GM12878 (cell line): ENCODE measurements around the gene SELENOO. TPM values are rescaled to one million over a fixed set of nuclear protein-coding genes. Genes with fewer than 3 reads are reported as not detected.

Source experiments
- ATF2 ChIP-seq: IDR thresholded peaks from 2 replicates; pipeline ENCODE4 v1.6.1; 2012; ENCODE audit warnings: low read length, inconsistent platforms
- BMI1 ChIP-seq: fragments of 450-650 bp; IDR thresholded peaks from 2 replicates; pipeline ENCODE4 v1.6.1; 2016; ENCODE audit warnings: mild to moderate bottlenecking, moderate library complexity, borderline replicate concordance
- BRCA1 ChIP-seq: IDR thresholded peaks from 2 replicates; pipeline ENCODE4 v1.6.1; 2011; ENCODE audit warnings: low read depth, low read length, improper control_type of control experiment
- CBX5 ChIP-seq: sonication (generic); IDR thresholded peaks from 2 replicates; pipeline ENCODE4 v1.6.1; 2016; ENCODE audit warnings: low read depth, moderate library complexity, mild to moderate bottlenecking, inconsistent platforms
- ELK1 ChIP-seq: IDR thresholded peaks from 2 replicates; pipeline ENCODE4 v1.6.1; 2012; ENCODE audit warnings: low read depth, low read length, improper control_type of control experiment
- JUNB ChIP-seq: IDR thresholded peaks from 2 replicates; pipeline ENCODE4 v1.6.1; 2016; ENCODE audit warnings: antibody characterized with exemption, mild to moderate bottlenecking
- KLF5 ChIP-seq: fragments of 450-650 bp; IDR thresholded peaks from 2 replicates; pipeline ENCODE4 v1.6.1; 2014; ENCODE audit warnings: mild to moderate bottlenecking; ENCODE audit not compliant: partially characterized antibody
- MEF2A ChIP-seq: IDR thresholded peaks from 2 replicates; pipeline ENCODE4 v1.6.1; 2011; ENCODE audit warnings: low read depth, mild to moderate bottlenecking, low read length, moderate library complexity; ENCODE audit not compliant: insufficient read depth
- MTA2 ChIP-seq: fragments of 450-650 bp; IDR thresholded peaks from 2 replicates; pipeline ENCODE4 v1.6.1; 2016; ENCODE audit warnings: low read depth, mild to moderate bottlenecking, moderate library complexity
- NFIC ChIP-seq: IDR thresholded peaks from 2 replicates; pipeline ENCODE4 v1.6.1; 2012; ENCODE audit warnings: low read depth, mild to moderate bottlenecking, inconsistent platforms, low read length, moderate library complexity
- PBX3 ChIP-seq: IDR thresholded peaks from 2 replicates; pipeline ENCODE4 v1.6.1; 2011; ENCODE audit warnings: mild to moderate bottlenecking, low read depth, low read length, moderate library complexity; ENCODE audit not compliant: insufficient replicate concordance
- POLR2A ChIP-seq: IDR thresholded peaks from 2 replicates; pipeline ENCODE4 v1.6.1; 2011; ENCODE audit warnings: low read depth, mild to moderate bottlenecking, low read length
- POLR2AphosphoS2 ChIP-seq: IDR thresholded peaks from 2 replicates; pipeline ENCODE4 v1.6.1; 2011; ENCODE audit warnings: low read depth, mild to moderate bottlenecking, low read length, improper control_type of control experiment, moderate library complexity
- RELA ChIP-seq: fragments of 450-650 bp; IDR thresholded peaks from 2 replicates; pipeline ENCODE4 v1.8.0; 2014; ENCODE audit warnings: borderline replicate concordance; ENCODE audit not compliant: partially characterized antibody
- RUNX3 ChIP-seq: IDR thresholded peaks from 2 replicates; pipeline ENCODE4 v1.6.1; 2012; ENCODE audit warnings: low read length, inconsistent platforms
- SIN3A ChIP-seq: IDR thresholded peaks from 2 replicates; pipeline ENCODE4 v1.6.1; 2012; ENCODE audit warnings: low read depth, low read length, improper control_type of control experiment
- SREBF1 ChIP-seq: IDR thresholded peaks from 2 replicates; pipeline ENCODE4 v1.6.1; 2012; ENCODE audit warnings: mild to moderate bottlenecking, low read length
- ZNF384 ChIP-seq: IDR thresholded peaks from 2 replicates; pipeline ENCODE4 v1.6.1; 2012; ENCODE audit warnings: low read depth, mild to moderate bottlenecking, low read length, improper control_type of control experiment, borderline replicate concordance
- ZNF622 ChIP-seq: fragments of 450-650 bp; IDR thresholded peaks from 2 replicates; pipeline ENCODE4 v1.6.1; 2017; ENCODE audit warnings: mild to moderate bottlenecking, inconsistent platforms
- polyA plus RNA-seq, 11 experiments: library from polyadenylated mRNA; depleted of rRNA in 4 of 11; unstranded in 6 of 11; stranded (reverse) in 5 of 11; fragments of >200 nt; fragmentation: Nextera tagmentation in 4 of 11; fragmentation: Illumina TruSeq in 1 of 11; extraction: Ambion mirVana in 4 of 11; extraction: Trizol in 1 of 11; gene quantifications; 1 replicate in 1 of 11; 2 replicates in 10 of 11; pipeline versions ENCODE4 v1.2.1 to v1.2.3, GENCODE V29; 2011 to 2016; ENCODE audit warnings: inconsistent platforms in 2 of 11, missing spikeins in 2 of 11, low read depth in 1 of 11
- total RNA-seq, 4 experiments: library from RNA; depleted of rRNA in 3 of 4; stranded (reverse); fragments of >200 nt in 3 of 4; fragmentation: Illumina TruSeq in 1 of 4; extraction: Trizol in 1 of 4; gene quantifications; 2 replicates each; pipeline versions ENCODE4 v1.2.1 to v1.2.3, GENCODE V29; 2013 to 2021
- TF ChIP-seq, protein P1 (sequence below): fragments of 150-350 bp; IDR thresholded peaks from 2 replicates; pipeline ENCODE4 v1.6.1; 2016; ENCODE audit warnings: low read depth, low read length
- TF ChIP-seq, protein P2 (sequence below): fragments of 450-650 bp; formaldehyde crosslinking; IDR thresholded peaks from 2 replicates; pipeline ENCODE4 v1.4.0; 2022; ENCODE audit warnings: mild to moderate bottlenecking, moderate library complexity

SELENOO gene
- total and polyA plus RNA-seq, 10 of the 15 experiments (the other 5 are each of a cell fraction or from before 2014, with no cell fraction given) = 0.42 to 23.3 (median 3.3) TPM

GRCh38 chr22:50190182-50190940 lies 10.4 kb upstream of the SELENOO start (continued):
- TF ChIP-seq POLR2AphosphoS2 = peak; percentile 60; the same call in 1 of the 2 replicates
- no peak for TF ChIP-seq BRCA1
- TF ChIP-seq SREBF1 = no peak
- TF ChIP-seq POLR2A = peak; percentile 91
- no peak for TF ChIP-seq PBX3
- TF ChIP-seq MTA2 = no peak; the same call in 1 of the 2 replicates
- TF ChIP-seq, protein P1, sequence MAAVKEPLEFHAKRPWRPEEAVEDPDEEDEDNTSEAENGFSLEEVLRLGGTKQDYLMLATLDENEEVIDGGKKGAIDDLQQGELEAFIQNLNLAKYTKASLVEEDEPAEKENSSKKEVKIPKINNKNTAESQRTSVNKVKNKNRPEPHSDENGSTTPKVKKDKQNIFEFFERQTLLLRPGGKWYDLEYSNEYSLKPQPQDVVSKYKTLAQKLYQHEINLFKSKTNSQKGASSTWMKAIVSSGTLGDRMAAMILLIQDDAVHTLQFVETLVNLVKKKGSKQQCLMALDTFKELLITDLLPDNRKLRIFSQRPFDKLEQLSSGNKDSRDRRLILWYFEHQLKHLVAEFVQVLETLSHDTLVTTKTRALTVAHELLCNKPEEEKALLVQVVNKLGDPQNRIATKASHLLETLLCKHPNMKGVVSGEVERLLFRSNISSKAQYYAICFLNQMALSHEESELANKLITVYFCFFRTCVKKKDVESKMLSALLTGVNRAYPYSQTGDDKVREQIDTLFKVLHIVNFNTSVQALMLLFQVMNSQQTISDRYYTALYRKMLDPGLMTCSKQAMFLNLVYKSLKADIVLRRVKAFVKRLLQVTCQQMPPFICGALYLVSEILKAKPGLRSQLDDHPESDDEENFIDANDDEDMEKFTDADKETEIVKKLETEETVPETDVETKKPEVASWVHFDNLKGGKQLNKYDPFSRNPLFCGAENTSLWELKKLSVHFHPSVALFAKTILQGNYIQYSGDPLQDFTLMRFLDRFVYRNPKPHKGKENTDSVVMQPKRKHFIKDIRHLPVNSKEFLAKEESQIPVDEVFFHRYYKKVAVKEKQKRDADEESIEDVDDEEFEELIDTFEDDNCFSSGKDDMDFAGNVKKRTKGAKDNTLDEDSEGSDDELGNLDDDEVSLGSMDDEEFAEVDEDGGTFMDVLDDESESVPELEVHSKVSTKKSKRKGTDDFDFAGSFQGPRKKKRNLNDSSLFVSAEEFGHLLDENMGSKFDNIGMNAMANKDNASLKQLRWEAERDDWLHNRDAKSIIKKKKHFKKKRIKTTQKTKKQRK = no peak
- no peak for TF ChIP-seq KLF5
- 0 out of 2 replicates have a peak, but pooled peaks have one; percentile 8 for TF ChIP-seq MEF2A
- TF ChIP-seq, protein P2, sequence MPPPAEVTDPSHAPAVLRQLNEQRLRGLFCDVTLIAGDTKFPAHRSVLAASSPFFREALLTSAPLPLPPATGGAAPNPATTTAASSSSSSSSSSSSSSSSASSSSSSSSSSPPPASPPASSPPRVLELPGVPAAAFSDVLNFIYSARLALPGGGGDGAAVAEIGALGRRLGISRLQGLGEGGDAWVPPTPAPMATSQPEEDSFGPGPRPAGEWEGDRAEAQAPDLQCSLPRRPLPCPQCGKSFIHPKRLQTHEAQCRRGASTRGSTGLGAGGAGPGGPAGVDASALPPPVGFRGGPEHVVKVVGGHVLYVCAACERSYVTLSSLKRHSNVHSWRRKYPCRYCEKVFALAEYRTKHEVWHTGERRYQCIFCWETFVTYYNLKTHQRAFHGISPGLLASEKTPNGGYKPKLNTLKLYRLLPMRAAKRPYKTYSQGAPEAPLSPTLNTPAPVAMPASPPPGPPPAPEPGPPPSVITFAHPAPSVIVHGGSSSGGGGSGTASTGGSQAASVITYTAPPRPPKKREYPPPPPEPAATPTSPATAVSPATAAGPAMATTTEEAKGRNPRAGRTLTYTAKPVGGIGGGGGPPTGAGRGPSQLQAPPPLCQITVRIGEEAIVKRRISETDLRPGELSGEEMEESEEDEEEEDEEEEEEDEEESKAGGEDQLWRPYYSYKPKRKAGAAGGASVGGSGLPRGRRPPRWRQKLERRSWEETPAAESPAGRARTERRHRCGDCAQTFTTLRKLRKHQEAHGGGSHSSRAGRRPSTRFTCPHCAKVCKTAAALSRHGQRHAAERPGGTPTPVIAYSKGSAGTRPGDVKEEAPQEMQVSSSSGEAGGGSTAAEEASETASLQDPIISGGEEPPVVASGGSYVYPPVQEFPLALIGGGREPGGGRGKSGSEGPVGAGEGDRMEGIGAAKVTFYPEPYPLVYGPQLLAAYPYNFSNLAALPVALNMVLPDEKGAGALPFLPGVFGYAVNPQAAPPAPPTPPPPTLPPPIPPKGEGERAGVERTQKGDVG = no peak
- no peak; the same call in 1 of the 2 replicates for TF ChIP-seq ELK1
- peak; percentile 60 for TF ChIP-seq RELA
- TF ChIP-seq CBX5 = no peak
- TF ChIP-seq NFIC = no peak
- no peak for TF ChIP-seq ZNF384
- TF ChIP-seq BMI1 = no peak
- no peak; the same call in 1 of the 2 replicates for TF ChIP-seq SIN3A
- no peak for TF ChIP-seq RUNX3
- no peak for TF ChIP-seq ZNF622
- TF ChIP-seq JUNB = no peak
- TF ChIP-seq ATF2 = no peak
